ENCODE data around the gene ECHDC3. TPM values are rescaled to one million over a fixed set of nuclear protein-coding genes. Genes with fewer than 3 reads are reported as not detected.

The ECHDC3 gene
- total RNA-seq, 3 donors from 2014 or later: 62.6 to 256 (median 132) TPM

- intact Hi-C loops (cut with DNase I; ENCODE audit: low total_unique reads): no loop called here
- peaks cover 0 to 8% of the 10 kb centered on the region in 2 donors for H3K4me1 ChIP-seq
- H3K4me3 ChIP-seq: no peak overlapping the region
- TF ChIP-seq POLR2AphosphoS5 (IDR thresholded peaks at IDR 0.05): no peak
- no peak for TF ChIP-seq POLR2A (IDR thresholded peaks at IDR 0.05)
- no peak for TF ChIP-seq CTCF (IDR thresholded peaks at IDR 0.05)
- H3K27ac ChIP-seq: no peak overlapping the region
- DNase-seq (ENCODE audit: low spot score in 2 of 2): no peak
- no peaks in the 10 kb centered on the region for H3K27me3 ChIP-seq
- H3K36me3 ChIP-seq: no peaks in the 10 kb centered on the region
- no peaks in the 10 kb centered on the region for H3K9me3 ChIP-seq
Observed at GRCh38 chr10:11712744-11713143, 29.4 kb upstream of the ECHDC3 start.

DNA sequence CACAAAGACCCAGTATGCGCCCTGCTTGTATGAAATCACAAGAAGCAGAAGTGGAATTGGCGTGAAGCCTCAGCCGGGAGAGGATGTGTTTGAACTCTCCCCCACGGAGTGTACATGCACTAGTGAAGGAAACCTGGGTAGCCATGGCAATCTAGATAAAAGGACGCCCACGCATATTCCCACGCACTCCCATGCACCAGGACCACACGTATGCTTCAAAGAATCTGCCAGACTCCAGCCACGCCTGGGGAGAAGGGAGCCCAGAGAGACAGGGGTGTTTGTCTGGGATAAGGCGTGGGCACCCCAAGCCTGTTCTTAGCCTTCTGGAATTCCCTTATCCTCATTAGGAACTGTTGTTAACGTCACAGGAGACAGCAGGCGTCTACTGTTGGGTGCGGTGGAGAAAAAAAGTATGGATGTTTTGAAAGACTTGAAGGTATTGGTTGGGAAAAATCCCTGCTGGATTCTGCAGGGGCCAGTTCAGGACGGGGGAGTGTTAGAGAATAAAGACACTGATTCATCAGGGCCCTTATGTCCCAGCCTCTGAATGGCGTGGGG lies 28.9 kb upstream of the ECHDC3 start:
- no peaks in the 10 kb centered on the region for H3K36me3 ChIP-seq
- intact Hi-C loops (cut with DNase I; ENCODE audit: low total_unique reads): no loop called here
- H3K27me3 ChIP-seq: no peaks in the 10 kb centered on the region
- no peak for TF ChIP-seq POLR2A (IDR thresholded peaks at IDR 0.05)
- TF ChIP-seq CTCF (IDR thresholded peaks at IDR 0.05): no peak
- TF ChIP-seq POLR2AphosphoS5 (IDR thresholded peaks at IDR 0.05): no peak
- no peaks in the 10 kb centered on the region for H3K9me3 ChIP-seq
- peaks cover 0 to 8% of the 10 kb centered on the region in 2 donors for H3K4me1 ChIP-seq
- no peak for DNase-seq (ENCODE audit: low spot score in 2 of 2)
- H3K27ac ChIP-seq: no peak overlapping the region
- H3K4me3 ChIP-seq: no peak overlapping the region

GRCh38 chr10:11713963-11714362 lies 28.2 kb upstream of the ECHDC3 start:
- TF ChIP-seq POLR2AphosphoS5 (IDR thresholded peaks at IDR 0.05): no peak
- H3K27ac ChIP-seq: no peak overlapping the region
- intact Hi-C loops (cut with DNase I; ENCODE audit: low total_unique reads): no loop called here

DNA sequence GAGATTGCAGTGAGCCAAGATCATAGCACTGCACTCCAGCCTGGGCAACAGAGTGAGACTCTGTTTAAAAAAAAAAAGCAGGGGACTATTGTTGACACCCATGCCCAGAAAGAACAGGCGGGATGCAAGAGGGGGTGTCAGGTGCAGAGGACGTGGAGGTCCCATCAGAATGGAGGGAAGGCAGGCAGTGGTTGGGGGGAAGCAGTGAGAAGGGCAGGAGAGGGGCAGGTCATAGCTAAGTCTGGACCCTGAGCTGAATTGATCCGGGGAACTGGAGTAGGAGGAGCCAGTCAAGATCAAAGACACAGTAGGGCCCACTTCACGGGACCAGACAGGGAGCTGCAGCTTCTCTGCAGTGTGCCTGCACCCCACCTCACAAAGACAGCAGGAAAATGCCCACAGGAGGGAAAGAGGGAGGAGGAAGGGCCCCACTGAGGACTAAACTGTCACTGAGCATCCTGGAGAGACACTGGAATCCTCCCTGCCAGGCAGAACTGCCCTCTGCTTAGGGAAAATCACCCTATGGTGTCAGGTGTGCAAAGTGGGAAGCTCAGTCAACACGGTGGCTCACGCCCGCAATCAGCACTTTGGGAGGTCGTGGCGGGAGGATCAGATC lies 27.3 kb upstream of the ECHDC3 start:
- intact Hi-C loops (cut with DNase I; ENCODE audit: low total_unique reads): no loop called here
- Histone ChIP-seq H3K4me3 (no peak overlapping the region), H3K27ac (peak overlapping the region in 1 of 2 donors; percentile 81), H3K4me1 (peaks cover 0 to 8% of the 10 kb centered on the region in 2 donors), H3K36me3 (no peaks in the 10 kb centered on the region), H3K27me3 (no peaks in the 10 kb centered on the region), H3K9me3 (no peaks in the 10 kb centered on the region)
- TF ChIP-seq CTCF (IDR thresholded peaks at IDR 0.05) (no peak), POLR2AphosphoS5 (IDR thresholded peaks at IDR 0.05) (no peak), POLR2A (IDR thresholded peaks at IDR 0.05) (no peak)
- DNase-seq (ENCODE audit: low spot score in 2 of 2): no peak

More at GRCh38 chr10:11713963-11714362, 28.2 kb upstream of the ECHDC3 start:
- Histone ChIP-seq H3K4me3 (no peak overlapping the region), H3K4me1 (peaks cover 0 to 8% of the 10 kb centered on the region in 2 donors), H3K9me3 (no peaks in the 10 kb centered on the region), H3K36me3 (no peaks in the 10 kb centered on the region), H3K27me3 (no peaks in the 10 kb centered on the region)
- no peak for DNase-seq (ENCODE audit: low spot score in 2 of 2)

GRCh38 chr10:11715815-11716494 lies 26.2 kb upstream of the ECHDC3 start:
- H3K36me3 ChIP-seq: no peaks in the 10 kb centered on the region
- H3K9me3 ChIP-seq: no peaks in the 10 kb centered on the region
- H3K27me3 ChIP-seq: no peaks in the 10 kb centered on the region
- intact Hi-C loops (cut with DNase I; ENCODE audit: low total_unique reads): no loop called here
- peak overlapping the region; percentile 81 for H3K27ac ChIP-seq
- peak; percentile 68 to 73 for DNase-seq (ENCODE audit: low spot score in 2 of 2)
- TF ChIP-seq CTCF (IDR thresholded peaks at IDR 0.05): no peak
- TF ChIP-seq POLR2AphosphoS5 (IDR thresholded peaks at IDR 0.05): peak in 1 of 3 donors; percentile 27
- peak overlapping the region in 1 of 3 donors; percentile 13 for H3K4me3 ChIP-seq
- H3K4me1 ChIP-seq: peaks cover 0 to 8% of the 10 kb centered on the region in 2 donors

Data from breast epithelium (tissue), 4 donors.